Esophagus muscularis mucosa (tissue), 4 donors: ENCODE results near the gene PLAAT3. TPM values are rescaled to one million over a fixed set of nuclear protein-coding genes. Genes with fewer than 3 reads are reported as not detected.
"Not testable (repeated sequence)": the region's sequence is repeated elsewhere in the genome, so short reads cannot be mapped to it uniquely, and the experiment has no call there.

ENCODE experiments used
- DNase-seq: peaks from one replicate; pipeline ENCODE4 v3.0.0-alpha.2; 2017; ENCODE audit errors: extremely low spot score
- H3K27ac ChIP-seq, 4 donors: fragments of 200-600 bp; sonication (generic); replicated peaks in 1 of 4; 1 replicate in 3 of 4; 2 replicates in 1 of 4; pipeline ENCODE4 v1.5.1; 2016 to 2019; ENCODE audit warnings: mild to moderate bottlenecking in 1 of 4
- H3K27me3 ChIP-seq, 4 donors: fragments of 200-600 bp; sonication (generic); one replicate each; pipeline versions ENCODE4 v1.5.1 to v1.6.0; 2016 to 2019
- H3K36me3 ChIP-seq, 4 donors: fragments of 200-600 bp; sonication (generic); one replicate each; pipeline ENCODE4 v1.5.1; 2016 to 2019
- H3K4me1 ChIP-seq, 4 donors: fragments of 200-600 bp; sonication (generic); one replicate each; pipeline ENCODE4 v1.5.1; 2016 to 2019
- H3K4me3 ChIP-seq, 4 donors: fragments of 200-600 bp; sonication (generic); 1 replicate in 2 of 4; 2 replicates in 2 of 4; pipeline ENCODE4 v1.5.1; 2016 to 2019; ENCODE audit warnings: mild to moderate bottlenecking in 4 of 4, moderate library complexity in 1 of 4
- H3K9me3 ChIP-seq, 4 donors: fragments of 200-600 bp; sonication (generic); 1 replicate in 3 of 4; 2 replicates in 1 of 4; pipeline ENCODE4 v1.5.1; 2016 to 2019
- CTCF ChIP-seq, 3 experiments: fragments of 200-600 bp in 2 of 3; fragments of 450-650 bp in 1 of 3; sonication (generic) in 2 of 3; IDR thresholded peaks; one replicate each; pipeline ENCODE4 v1.5.1; 2017 to 2019; ENCODE audit warnings: antibody characterized with exemption in 3 of 3, mild to moderate bottlenecking in 2 of 3, moderate library complexity in 1 of 3
- EP300 ChIP-seq: sonication (generic); formaldehyde crosslinking; IDR thresholded peaks from one replicate; pipeline ENCODE4 v1.6.1; 2017; ENCODE audit warnings: antibody characterized with exemption
- POLR2A ChIP-seq: fragments of 450-650 bp; IDR thresholded peaks from one replicate; pipeline ENCODE4 v1.6.1; 2017; ENCODE audit warnings: antibody characterized with exemption, moderate library complexity, mild to moderate bottlenecking, low read depth
- POLR2AphosphoS5 ChIP-seq, 2 donors: sonication (generic); formaldehyde crosslinking; IDR thresholded peaks; one replicate each; pipeline ENCODE4 v1.6.1; 2017; ENCODE audit warnings: antibody characterized with exemption in 2 of 2
- whole genome bisulfite sequencing: methylation state at CpG from one replicate; pipeline ENCODE4 v1.1.5; 2018; 5-methylcytosine and 5-hydroxymethylcytosine counted together
- intact Hi-C: fragments of 100-400 bp; cut with DNase I; formaldehyde crosslinking; loops from one replicate; pipeline ENCODE4 v1.15.1; 2023
- total RNA-seq, 4 donors: library from RNA; depleted of rRNA; stranded (reverse); fragments of >200 nt; gene quantifications; one replicate each; pipeline versions ENCODE4 v1.1.0 to v1.2.1, GENCODE V29; 2016

Gene PLAAT3
- total RNA-seq, 4 donors from 2014 or later = 40.3 to 74.8 (median 54.4) TPM

- 42% methylated on average over 3 of the region's 3 CpGs for WGBS
- peak; percentile 45 for DNase-seq
- intact Hi-C loops = no loop called here
- Histone ChIP-seq H3K4me1 (peaks cover 24 to 36% (median 30%) of the 10 kb centered on the region in 4 donors), H3K9me3 (no peaks in the 10 kb centered on the region), H3K27ac (peak overlapping the region; percentile 55 to 70 (median 59)), H3K4me3 (no peak overlapping the region), H3K27me3 (no peaks in the 10 kb centered on the region), H3K36me3 (peaks cover 0 to 14% (median 1%) of the 10 kb centered on the region in 4 donors)
- TF ChIP-seq POLR2AphosphoS5 (IDR thresholded peaks at IDR 0.05) = no peak
- no peak for TF ChIP-seq CTCF (IDR thresholded peaks at IDR 0.05)
- TF ChIP-seq POLR2A = no peak
- TF ChIP-seq EP300 = no peak
Measured at GRCh38 chr11:63603180-63603518, 11.1 kb downstream of the PLAAT3 start.

GRCh38 chr11:63602290-63603179 lies 11.7 kb downstream of the PLAAT3 start:
- WGBS = 67% methylated on average over 11 of the region's 11 CpGs
- Histone ChIP-seq H3K27ac (peak overlapping the region; percentile 55 to 70 (median 59)), H3K4me1 (peaks cover 24 to 33% (median 29%) of the 10 kb centered on the region in 4 donors), H3K36me3 (peaks cover under 1 to 20% (median 4%) of the 10 kb centered on the region in 4 donors)
- H3K4me3 ChIP-seq, H3K9me3 ChIP-seq, intact Hi-C loops, H3K27me3 ChIP-seq: not testable (repeated sequence)
- peak; percentile 75 for DNase-seq

DNA sequence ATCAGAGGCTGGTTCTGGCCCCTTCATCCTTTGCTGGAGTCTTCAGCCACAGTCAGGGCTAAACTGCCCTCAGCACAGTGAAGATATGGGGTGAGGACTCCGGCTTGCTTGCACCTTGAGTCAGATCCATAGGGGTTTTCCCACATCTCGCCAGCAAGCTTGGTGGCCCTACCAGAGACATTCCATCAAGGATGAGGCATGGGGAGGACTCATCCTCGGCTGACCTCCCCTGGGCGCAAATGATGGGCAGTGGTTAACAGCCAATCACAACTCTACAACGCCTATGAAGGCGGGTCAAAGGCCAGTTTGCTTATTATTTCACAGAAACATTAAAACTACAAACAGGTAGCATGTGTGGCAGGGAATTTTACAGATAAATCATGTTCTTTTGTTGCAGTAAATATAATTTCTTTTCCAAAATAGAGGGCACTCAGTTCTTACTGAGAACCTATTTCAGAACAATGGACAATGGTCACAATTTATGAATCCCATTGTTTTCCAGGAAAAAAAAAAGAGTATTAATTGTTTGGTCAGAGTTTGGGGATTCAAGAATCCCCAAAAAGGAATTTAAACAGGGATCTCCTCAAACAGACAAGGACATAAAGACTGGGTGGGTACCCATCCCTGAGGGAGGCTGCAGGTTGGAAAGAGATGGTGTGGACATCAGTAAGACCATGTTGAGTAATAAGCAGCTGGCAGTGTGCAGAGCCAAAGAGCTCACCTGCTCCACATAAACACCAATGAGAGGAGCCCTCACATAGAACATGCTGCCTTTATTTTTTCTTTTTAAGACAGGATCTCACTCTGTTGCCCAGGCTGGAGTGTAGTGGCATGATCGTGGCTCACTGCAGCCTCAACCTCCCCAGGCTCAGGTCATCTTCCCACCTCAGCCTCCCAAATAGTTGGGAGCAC lies 14.8 kb downstream of the PLAAT3 start:
- TF ChIP-seq CTCF (IDR thresholded peaks at IDR 0.05) (no peak), EP300 (no peak), POLR2AphosphoS5 (IDR thresholded peaks at IDR 0.05) (no peak), POLR2A (no peak)
- Histone ChIP-seq H3K4me1 (peaks cover 24 to 32% (median 29%) of the 10 kb centered on the region in 4 donors), H3K36me3 (peaks cover 9 to 37% (median 28%) of the 10 kb centered on the region in 4 donors), H3K27ac (no peak overlapping the region), H3K4me3 (no peak overlapping the region), H3K9me3 (no peaks in the 10 kb centered on the region), H3K27me3 (no peaks in the 10 kb centered on the region)
- DNase-seq = peak; percentile 83
- intact Hi-C loops = no loop called here
- 89% methylated on average over 6 of the region's 7 CpGs for WGBS

DNA sequence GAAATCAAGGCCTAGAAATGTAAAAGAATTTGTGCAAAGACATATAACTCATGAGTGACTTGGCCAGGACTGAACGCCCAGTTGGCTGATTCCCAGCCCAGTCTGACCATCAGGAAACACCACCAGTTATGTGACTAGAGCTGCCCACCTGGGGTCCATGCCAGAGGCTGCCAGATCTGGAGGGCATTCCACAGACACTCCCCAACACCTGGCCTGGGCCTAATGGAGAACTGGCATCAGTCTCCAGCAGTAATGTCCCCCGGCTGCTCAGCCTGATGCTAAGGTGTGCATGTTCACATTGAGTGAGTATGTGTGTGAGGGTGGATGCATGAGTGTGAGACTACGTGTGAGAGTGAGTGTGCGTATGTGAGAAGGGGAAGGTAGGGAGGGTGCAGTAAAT lies 15.7 kb downstream of the PLAAT3 start:
- DNase-seq = no peak
- 82% methylated on average over 4 of the region's 4 CpGs for WGBS
- Histone ChIP-seq H3K36me3 (peaks cover 9 to 44% (median 34%) of the 10 kb centered on the region in 4 donors), H3K27ac (no peak overlapping the region), H3K4me3 (no peak overlapping the region), H3K9me3 (no peaks in the 10 kb centered on the region), H3K27me3 (no peaks in the 10 kb centered on the region), H3K4me1 (peaks cover 20 to 28% (median 22%) of the 10 kb centered on the region in 4 donors)
- intact Hi-C loops = no loop called here
- no peak for TF ChIP-seq POLR2A
- TF ChIP-seq EP300 = no peak
- no peak for TF ChIP-seq CTCF (IDR thresholded peaks at IDR 0.05)
- TF ChIP-seq POLR2AphosphoS5 (IDR thresholded peaks at IDR 0.05) = no peak

DNA sequence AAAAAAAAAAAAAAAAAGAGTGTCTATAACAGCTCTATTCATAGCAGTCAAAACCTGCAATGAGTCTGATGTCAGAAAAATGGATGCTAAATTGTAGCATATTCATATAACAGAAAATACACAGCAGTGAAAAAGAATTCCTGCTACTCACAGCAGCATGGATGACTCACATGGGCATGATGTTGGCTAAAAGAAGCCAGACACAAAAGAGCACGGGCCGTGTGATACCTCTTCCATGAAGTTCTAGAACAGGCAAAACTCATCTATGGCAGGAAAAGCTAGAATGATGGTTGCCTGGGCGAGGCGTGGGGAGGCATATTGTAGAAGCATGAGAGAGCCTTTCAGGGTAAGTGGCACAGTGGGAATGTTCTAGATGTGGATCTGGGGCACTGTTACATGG lies 18.9 kb downstream of the PLAAT3 start:
- 75% methylated on average over 4 of the region's 4 CpGs for WGBS
- Histone ChIP-seq H3K4me1 (peaks cover 0 to 5% (median 0%) of the 10 kb centered on the region in 4 donors), H3K36me3 (peaks cover 10 to 77% (median 61%) of the 10 kb centered on the region in 4 donors)

More for the DNA sequence above, 18.9 kb downstream of the PLAAT3 start:
- intact Hi-C loops = no loop called here
- H3K27me3 ChIP-seq = no peaks in the 10 kb centered on the region
- DNase-seq = peak; percentile 3
- H3K27ac ChIP-seq = no peak overlapping the region
- H3K4me3 ChIP-seq = no peak overlapping the region
- no peaks in the 10 kb centered on the region for H3K9me3 ChIP-seq
- no peak for TF ChIP-seq EP300
- TF ChIP-seq POLR2A = no peak
- no peak for TF ChIP-seq POLR2AphosphoS5 (IDR thresholded peaks at IDR 0.05)
- no peak for TF ChIP-seq CTCF (IDR thresholded peaks at IDR 0.05)
